Activated T-cell treated with anti-CD3 and anti-CD28 coated beads for 48 hours (primary cell): ENCODE measurements around the gene ZSWIM1.
"Not testable (repeated sequence)": the region's sequence is repeated elsewhere in the genome, so short reads cannot be mapped to it uniquely, and the experiment has no call there.

Experiments used
- DNase-seq: peaks from one replicate; pipeline ENCODE4 v3.0.0-alpha.2; 2020; ENCODE audit warnings: low read depth

ZSWIM1 gene

GRCh38 chr20:45890077-45890984 lies 9.3 kb downstream of the ZSWIM1 start:
- peak; percentile 49 for DNase-seq

- peak; percentile 79 for DNase-seq
These were observed 10.3 kb downstream of the ZSWIM1 start, which contains the start of the genes CTSA and NEURL2 for GRCh38 chr20:45890985-45891983. TSS of gene CTSA (plus strand) at chr20:45891335. CDS start at chr20:45891569, 234 bp downstream. TSS of gene NEURL2 (minus strand) at chr20:45891208. CDS start at chr20:45890991, 217 bp downstream.

- no peak for DNase-seq
These were observed 11.2 kb downstream of the ZSWIM1 start for GRCh38 chr20:45892049-45892825.

- peak; percentile 8 for DNase-seq
These were observed 11.9 kb downstream of the ZSWIM1 start for GRCh38 chr20:45892828-45893500.

- no peak for DNase-seq
These were observed 12.8 kb downstream of the ZSWIM1 start for GRCh38 chr20:45893831-45894230.

GRCh38 chr20:45894797-45895196 lies 13.8 kb downstream of the ZSWIM1 start:
- no peak for DNase-seq

GRCh38 chr20:45896641-45897161 lies 15.7 kb downstream of the ZSWIM1 start:
- DNase-seq: no peak

- no peak for DNase-seq
These were observed 16.3 kb downstream of the ZSWIM1 start for GRCh38 chr20:45897289-45897688.

- no peak for DNase-seq
These were observed 16.7 kb downstream of the ZSWIM1 start for GRCh38 chr20:45897692-45898091.

GRCh38 chr20:45898285-45898684 lies 17.3 kb downstream of the ZSWIM1 start:
- DNase-seq: no peak

- DNase-seq: no peak
These were observed 18.2 kb downstream of the ZSWIM1 start for GRCh38 chr20:45899046-45899835.

- DNase-seq: not testable (repeated sequence)
These were observed 20.3 kb downstream of the ZSWIM1 start for GRCh38 chr20:45901332-45901731.

- no peak for DNase-seq
These were observed 21.2 kb downstream of the ZSWIM1 start for GRCh38 chr20:45902199-45902701.

GRCh38 chr20:45904583-45905504 lies 23.8 kb downstream of the ZSWIM1 start:
- DNase-seq: no peak

- no peak for DNase-seq
These were observed 24.6 kb downstream of the ZSWIM1 start for GRCh38 chr20:45905505-45906079.

GRCh38 chr20:45907219-45907948 lies 26.4 kb downstream of the ZSWIM1 start:
- no peak for DNase-seq

GRCh38 chr20:45908084-45908483 lies 27.1 kb downstream of the ZSWIM1 start:
- no peak for DNase-seq
